Measurements from ENCODE around the gene PANK4. TPM values are rescaled to one million over a fixed set of nuclear protein-coding genes. Genes with fewer than 3 reads are reported as not detected.
"Not testable (repeated sequence)": the region's sequence is repeated elsewhere in the genome, so short reads cannot be mapped to it uniquely, and the experiment has no call there.

The PANK4 gene
- polyA plus RNA-seq (2012; ENCODE audit: insufficient read depth, insufficient read length): 33.1 TPM

DNA sequence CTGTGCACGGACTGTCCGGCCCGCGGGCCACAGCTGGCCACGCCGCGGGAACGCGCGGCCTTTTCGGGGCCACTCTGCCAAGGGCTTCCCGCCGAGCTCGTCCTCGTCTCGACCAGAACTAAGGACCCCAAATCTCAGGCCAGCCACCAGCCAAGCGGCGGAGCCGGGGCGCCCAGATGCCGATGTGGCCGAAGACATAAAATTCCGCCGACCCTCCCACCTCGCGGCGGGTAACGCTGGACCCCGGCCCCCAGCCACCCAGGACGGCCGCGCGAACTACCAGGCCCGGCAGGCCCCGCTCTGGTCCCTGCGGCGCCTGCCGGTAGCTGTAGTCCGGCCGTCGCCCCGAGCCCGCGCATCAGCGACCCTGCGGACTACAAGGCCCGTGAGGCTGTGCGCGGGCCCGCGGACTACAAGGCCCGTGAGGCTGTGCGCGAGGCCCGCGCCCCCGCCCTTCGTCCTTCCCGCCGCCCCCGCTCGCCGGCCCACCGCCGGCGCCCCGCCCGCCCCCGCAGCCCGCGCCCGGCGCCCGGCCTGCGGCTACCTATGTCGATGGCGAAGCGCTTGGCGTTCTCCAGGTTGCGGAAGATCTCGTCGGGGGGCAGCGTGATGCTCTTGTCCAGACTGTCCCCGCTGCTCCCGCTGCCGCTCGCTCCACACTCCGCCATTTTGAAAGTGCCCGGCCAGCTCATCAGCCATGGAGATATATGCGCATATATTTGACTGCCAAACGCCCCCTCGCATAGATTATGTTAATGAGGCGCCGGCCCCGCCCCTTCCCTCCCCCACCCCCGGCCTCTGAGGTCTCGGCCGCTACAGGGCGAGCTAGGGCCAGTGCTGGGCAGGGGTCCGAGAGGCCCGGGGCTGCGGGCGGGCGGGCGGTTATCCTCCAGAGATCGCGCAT lies at the start of gene PANK4:
Gene PANK4, minus strand, starts transcription at position 677 of the 904 bp plus-strand sequence. Its CDS starts 9 bp downstream, at position 668.
- peak; percentile 83 for DNase-seq (ENCODE audit: low read depth, low spot score)
- H3K4me3 ChIP-seq (ENCODE audit: low read length): peak within 1 kb of the TSS; percentile 81

DNA sequence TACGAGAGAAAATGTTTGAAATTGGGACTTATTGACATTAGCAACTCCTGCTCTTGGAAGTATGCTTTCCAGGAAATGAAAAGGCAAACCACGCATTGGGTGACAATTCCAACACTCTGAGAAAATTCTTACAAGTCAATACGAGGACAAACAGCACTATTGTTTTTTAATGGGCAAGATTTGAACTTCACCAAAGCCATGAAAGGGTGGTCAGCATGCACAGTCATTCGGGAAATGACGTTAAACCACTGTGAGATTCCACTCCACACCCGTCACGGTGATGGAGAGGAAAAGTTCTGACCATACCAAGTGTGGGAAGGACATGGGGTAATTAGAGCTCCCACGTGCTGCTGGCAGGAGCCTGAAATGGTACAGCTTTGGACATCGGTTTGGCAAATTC lies 48.0 kb upstream of the PANK4 start:
- H3K4me3 ChIP-seq (ENCODE audit: low read length): no peak overlapping the region
- no peak for DNase-seq (ENCODE audit: low read depth, low spot score)

DNA sequence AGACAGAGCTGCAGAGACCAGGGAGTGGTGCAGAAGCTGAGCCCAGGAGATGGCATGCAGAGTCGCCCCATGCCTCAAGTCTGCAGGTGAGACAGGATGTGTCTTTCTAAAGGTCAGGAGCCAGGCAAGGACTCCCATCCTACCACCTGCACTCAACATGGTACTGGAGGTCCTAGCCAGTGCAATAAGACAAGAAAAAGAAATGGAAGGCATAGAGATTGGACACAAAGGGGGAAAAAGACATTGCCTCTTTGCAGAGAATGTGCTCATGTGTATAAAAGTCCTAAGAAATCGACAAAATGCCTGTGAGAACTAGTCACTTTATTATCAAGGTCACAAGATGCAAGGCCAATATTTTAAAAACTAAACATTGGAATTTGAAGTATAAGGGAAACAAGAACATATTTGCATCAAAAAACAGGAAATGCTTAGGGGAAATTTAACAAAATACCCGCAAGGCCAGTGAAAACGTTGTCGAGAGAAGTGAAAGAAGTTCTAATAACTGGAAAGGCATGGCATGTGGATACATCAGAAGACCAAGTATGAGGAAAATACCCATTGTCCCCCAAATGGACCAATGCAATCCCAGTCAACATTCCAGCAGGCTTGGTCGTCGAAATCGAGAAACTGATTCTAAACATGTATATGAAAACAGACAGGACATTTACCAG lies 47.0 kb upstream of the PANK4 start:
- no peak for DNase-seq (ENCODE audit: low read depth, low spot score)
- H3K4me3 ChIP-seq (ENCODE audit: low read length): no peak overlapping the region

DNA sequence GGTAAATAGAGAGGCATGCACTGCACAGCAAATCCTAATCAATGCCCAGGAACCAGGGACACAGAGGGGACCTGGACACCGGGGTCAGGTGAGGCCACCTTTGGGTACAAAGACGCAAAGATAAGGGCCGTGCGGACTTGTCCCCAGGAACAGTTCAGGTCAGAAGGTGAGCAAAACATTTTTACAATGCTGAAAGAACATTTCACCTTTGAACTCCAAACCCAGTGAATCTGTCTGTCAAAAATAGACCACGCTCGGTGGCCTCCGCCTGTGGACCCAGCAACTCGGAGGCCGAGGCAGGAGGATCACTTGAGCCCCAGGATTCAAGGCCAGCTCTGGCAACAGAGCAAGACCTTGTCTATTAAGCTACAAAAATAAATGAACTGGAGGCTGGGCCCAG lies 45.0 kb upstream of the PANK4 start:
- no peak overlapping the region for H3K4me3 ChIP-seq (ENCODE audit: low read length)
- DNase-seq (ENCODE audit: low read depth, low spot score): no peak

DNA sequence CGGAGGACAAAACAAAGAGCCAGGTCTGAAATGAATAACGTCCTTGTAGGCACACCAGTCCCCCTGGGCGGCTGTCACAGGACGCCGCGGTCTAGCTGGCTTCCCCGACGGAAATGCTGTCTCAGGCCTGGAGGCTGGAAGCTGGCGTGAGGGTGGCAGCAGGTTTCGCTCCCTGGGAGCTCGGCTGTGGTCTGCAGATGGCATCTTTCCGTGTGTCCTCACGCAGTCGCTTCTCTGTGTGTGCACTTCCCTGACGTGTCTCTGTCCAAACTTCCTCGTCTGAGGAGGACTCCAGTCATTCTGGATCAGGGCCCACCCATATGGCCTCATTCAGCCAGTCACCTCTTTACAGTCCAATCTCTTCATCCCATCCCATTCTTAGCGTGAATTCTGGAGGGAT lies 43.9 kb upstream of the PANK4 start:
- no peak overlapping the region for H3K4me3 ChIP-seq (ENCODE audit: low read length)
- DNase-seq (ENCODE audit: low read depth, low spot score): no peak

DNA sequence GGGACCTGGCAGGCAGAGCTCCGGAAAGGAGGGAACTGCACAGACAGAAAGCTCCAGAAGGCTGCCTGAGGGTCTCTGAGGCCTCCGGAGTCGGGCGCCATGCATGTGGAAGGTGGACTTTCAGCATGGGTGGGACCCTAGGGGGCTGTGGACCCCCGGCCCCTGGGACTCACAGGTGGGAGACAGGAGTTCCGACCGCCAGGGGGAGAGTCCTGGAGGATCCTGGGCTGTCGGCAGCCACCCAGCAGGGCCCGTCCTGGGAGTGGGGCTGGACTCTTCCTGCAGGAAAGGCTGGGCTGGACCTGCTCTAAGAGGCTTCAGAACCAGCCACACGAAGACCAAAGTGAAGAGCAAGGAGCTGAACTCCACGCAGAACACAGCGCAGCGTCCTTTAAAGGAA lies 43.3 kb upstream of the PANK4 start:
- not testable (repeated sequence) for H3K4me3 ChIP-seq (ENCODE audit: low read length); DNase-seq (ENCODE audit: low read depth, low spot score)

DNA sequence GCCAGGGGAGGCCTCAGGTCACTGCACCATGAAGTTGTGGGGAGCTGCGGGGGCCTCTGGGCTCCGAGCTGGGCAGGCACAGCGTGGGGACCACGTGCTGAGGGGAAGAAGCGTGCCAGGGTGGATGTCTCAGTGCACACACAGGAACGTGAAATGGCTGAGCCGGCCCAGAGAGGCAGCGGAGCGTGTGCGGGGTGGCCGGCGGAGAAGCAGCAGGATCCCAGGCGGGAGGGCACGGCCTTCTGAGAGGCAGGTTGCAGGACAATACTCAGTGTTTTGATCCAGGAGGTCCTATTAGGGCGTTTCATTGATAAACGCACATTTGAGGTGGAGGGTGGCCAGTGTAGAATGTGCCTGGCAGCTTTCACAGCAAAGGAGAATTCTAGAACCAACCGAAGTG lies 42.7 kb upstream of the PANK4 start:
- no peak overlapping the region for H3K4me3 ChIP-seq (ENCODE audit: low read length)
- no peak for DNase-seq (ENCODE audit: low read depth, low spot score)

DNA sequence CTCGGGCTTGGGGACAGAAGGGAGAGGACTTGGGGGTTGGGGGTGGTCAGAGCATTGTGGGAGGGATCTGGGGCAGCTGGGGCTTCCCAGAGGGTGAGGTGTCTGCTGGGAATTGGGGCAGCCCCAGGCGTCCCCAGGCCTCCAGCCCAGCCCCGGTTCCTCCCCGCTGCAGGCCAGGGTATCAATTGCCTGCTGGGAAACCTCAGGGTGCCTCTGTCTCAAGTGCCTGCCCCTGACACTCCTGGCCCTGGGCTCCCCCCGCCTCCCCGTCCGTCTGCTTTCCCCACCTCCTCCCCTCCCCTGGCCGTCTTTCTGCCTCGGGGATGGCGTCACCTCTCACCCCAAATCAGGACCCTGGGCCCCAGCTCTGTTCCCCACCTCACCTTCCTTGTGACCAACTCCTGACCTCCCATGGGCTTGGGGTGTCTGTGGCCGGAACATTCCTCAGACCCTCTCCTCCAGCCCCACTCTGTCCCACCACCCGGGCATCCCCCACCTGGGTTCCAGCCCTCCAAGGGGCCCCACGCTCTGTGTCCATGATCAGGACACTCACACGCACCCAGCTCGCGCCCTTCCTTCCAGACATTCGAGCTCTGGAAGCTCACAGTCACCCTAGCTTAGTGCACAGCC lies 41.9 kb upstream of the PANK4 start:
- H3K4me3 ChIP-seq (ENCODE audit: low read length); DNase-seq (ENCODE audit: low read depth, low spot score): not testable (repeated sequence)

DNA sequence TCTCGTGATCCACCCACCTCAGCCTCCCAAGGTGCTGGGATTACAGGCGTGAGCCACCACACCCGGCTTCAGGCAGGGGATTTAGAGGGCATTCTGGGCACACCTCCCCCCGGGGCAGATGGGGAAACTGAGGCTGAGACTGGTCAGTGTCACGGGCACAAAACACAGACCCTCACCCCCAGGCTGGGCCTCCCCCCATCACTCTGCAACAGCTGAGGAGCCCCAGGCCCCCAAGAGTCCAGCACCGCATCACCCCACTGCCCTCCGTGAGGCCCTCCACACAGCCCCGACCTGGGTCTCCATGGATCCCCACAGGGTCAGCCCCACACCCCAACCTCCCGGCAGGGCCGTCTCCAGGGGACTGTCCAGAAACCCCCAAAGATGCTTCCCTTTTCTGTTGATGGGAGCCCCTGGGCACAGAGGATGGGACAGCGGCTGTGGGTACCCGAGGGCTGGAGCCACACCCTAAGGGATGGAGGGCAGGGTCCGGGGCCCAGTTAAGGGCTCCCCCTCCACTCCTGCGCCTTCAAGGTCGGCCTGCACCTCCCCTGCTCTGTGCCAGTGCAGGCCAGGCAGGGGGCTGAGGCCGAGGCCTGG lies 40.8 kb upstream of the PANK4 start:
- no peak overlapping the region for H3K4me3 ChIP-seq (ENCODE audit: low read length)
- DNase-seq (ENCODE audit: low read depth, low spot score): no peak

DNA sequence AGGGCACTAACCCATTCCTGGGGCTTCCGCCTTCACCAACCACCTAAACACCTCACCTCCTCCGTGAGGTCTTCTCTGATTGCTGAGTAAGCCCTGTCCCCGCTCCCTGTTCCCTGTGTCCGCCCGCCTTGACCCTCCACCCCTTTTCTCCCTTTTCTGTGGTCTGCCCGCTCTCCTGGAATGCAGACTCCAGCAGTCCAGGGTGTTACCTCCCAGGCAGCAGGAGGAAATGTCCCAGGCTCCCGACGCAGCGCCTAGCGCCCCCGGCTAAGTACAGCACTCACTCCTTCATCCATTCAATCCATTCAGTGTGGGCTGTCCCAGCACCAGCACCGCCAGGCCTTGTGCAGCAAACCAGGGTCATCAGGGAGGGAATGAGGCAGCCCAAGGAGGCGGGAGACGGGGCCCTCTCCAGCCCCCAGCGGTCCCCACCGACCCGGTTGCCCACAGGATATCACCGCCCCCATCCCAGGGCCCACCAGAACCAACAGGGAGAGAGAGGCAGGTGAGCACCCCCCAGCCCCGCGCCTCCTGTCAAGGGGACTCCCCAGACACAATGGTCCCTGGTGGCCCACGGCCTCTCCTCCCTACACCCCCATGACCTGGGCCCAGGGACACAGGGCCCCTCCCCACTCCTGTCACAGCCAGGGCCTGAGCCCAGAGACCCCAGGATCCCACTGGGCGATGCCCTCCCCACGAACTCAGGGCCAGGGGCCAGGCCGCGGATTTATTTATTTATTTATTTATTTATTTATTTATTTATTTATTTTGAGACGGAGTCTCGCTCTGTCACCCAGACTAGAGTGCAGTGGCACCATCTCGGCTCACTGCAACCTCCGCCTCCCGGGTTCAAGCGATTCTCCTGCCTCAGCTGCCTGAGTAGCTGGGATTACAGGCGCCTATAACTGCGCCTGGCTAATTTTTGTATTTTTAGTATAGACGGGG lies 40.0 kb upstream of the PANK4 start:
- no peak overlapping the region for H3K4me3 ChIP-seq (ENCODE audit: low read length)
- DNase-seq (ENCODE audit: low read depth, low spot score): no peak

DNA sequence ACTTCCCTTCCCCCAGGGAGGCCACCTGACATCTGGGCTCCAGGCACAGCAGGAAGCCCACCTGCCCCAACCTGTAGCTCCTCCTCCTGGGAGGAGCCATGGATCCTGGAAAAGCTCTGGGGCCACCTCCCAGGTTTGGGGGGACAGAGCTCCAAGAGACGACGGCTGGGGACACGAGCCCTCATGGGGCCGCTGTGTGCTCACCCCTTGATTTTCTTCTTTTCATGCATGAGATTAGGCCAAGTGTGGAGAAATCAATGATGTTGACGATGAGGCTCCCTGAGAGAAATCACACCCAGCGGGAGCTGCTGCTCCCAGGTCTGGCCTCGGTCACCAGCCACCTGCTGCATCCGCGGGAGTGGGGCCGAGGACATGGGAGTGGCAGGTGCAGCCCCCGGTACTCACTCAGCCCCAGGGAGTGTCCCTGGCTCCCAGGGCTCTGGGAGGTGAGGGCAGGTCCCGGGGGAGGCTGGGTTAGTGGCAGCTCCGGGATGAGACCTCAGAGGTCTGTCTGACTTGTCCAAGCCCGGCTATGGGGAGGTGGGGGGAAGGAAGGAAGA lies 38.5 kb upstream of the PANK4 start:
- H3K4me3 ChIP-seq (ENCODE audit: low read length): no peak overlapping the region
- no peak for DNase-seq (ENCODE audit: low read depth, low spot score)

DNA sequence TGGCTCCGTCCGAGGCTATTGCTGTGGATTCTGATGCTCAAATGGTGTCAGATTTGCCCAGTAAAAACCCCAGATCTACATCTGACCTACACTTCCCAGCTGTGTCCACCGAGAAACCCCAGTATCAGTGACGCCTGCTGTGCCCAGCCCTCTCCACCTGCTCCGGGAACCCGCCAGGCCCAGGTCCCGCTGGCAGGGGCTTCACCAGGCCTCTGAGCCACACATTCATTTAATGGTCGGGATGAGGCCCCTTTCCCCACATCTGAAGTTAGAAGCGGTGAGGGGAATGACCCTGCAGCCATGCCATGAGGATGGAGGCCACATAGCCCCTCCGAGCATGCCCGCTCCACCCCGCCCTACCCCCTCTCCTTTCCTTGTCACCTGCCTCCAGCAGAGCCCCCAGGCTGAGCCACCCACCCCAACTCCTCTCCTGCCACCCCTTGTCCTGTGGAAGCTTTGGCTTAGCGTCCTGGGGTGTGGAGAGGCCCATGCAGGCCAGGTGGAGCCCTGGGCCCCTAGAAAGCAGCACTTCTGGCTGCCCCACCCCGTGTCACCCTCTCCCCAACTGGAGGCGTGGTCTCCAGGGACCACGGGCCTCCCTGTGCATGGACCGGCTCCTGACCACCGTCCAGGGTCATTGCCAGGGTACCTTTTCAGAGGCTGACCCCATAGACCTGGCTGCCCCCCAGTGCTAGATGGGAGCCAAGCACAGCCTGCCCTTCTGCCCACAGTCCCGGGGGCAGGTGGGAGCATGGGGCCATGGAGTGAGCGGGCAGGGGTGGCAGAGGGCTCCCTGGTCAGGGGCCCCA lies 37.8 kb upstream of the PANK4 start:
- no peak for DNase-seq (ENCODE audit: low read depth, low spot score)
- no peak overlapping the region for H3K4me3 ChIP-seq (ENCODE audit: low read length)

DNA sequence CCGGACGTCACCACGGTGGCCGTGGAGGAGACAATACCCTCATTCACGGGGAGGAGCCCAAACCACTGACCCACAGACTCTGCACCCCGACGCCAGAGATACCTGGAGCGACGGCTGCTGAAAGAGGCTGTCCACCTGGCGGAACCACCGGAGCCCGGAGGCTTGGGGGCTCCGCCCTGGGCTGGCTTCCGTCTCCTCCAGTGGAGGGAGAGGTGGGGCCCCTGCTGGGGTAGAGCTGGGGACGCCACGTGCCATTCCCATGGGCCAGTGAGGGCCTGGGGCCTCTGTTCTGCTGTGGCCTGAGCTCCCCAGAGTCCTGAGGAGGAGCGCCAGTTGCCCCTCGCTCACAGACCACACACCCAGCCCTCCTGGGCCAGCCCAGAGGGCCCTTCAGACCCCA lies 36.8 kb upstream of the PANK4 start:
- H3K4me3 ChIP-seq (ENCODE audit: low read length): no peak overlapping the region
- no peak for DNase-seq (ENCODE audit: low read depth, low spot score)

DNA sequence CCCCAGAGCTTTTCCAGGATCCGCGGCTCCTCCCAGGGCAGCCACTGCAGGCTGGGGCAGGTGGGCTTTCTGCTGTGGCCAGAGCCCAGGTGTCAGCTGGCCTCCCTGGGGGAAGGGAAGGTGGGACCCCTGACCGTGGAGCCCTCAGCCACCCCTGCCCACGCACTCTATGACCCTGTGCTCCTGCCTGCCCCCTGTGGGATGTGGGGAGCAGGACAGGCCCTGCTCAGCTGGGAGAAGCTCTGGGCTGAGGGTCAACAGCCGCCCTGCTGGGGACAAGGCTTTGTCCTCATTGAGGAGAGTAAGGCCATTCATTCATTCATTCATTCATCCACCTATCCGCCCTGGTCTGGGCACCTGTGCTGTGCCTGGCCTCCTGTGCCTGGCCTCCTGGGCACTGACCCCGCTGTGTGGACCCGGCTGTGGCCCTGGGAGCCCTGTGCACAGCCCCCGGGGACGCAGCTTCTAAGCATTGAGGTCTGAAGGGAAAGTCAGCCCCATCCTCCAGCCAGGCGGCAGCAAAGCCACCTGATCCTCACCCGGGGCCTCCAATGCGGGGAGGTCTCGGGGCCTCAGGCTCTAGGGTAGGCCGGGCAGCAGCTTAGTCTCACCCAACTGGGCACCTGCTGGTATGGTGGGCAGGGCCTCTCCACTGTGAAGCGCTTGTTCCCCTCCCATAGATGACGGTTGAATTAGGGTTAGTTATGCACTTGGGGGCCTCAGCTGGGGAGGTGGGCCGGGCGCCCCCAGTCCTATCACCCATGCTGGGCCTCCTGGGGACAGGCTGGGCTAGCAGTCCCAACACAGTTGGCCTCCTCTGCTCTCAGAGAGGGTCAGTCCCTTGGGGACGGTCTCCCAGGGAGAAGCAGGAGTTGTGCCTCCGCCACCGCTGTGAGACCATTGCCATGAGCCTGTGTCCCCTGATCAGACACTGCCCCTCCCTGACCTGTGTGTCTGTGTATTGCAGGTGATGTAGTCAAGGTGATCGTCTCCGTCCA lies 35.8 kb upstream of the PANK4 start:
- no peak for DNase-seq (ENCODE audit: low read depth, low spot score)
- no peak overlapping the region for H3K4me3 ChIP-seq (ENCODE audit: low read length)

DNA sequence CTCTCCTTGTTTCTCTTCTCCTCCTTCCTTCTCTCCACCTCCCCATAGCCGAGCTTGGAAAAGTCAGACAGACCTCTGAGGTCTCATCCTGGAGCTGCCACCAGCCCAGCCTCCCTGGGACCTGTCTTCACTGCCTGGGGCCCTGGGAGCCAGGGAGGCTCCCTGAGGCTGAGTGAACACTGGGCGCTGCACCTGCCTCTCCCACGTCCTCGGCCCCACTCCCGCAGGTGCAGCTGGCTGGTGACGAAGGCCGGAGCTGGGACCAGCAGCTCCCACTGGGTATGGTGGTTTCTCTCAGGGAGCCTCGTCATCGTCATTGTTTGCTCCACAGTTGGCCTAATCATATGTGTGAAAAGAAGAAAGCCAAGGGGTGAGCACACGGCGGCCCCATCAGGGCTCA lies 35.0 kb upstream of the PANK4 start:
- H3K4me3 ChIP-seq (ENCODE audit: low read length): no peak overlapping the region
- no peak for DNase-seq (ENCODE audit: low read depth, low spot score)

DNA sequence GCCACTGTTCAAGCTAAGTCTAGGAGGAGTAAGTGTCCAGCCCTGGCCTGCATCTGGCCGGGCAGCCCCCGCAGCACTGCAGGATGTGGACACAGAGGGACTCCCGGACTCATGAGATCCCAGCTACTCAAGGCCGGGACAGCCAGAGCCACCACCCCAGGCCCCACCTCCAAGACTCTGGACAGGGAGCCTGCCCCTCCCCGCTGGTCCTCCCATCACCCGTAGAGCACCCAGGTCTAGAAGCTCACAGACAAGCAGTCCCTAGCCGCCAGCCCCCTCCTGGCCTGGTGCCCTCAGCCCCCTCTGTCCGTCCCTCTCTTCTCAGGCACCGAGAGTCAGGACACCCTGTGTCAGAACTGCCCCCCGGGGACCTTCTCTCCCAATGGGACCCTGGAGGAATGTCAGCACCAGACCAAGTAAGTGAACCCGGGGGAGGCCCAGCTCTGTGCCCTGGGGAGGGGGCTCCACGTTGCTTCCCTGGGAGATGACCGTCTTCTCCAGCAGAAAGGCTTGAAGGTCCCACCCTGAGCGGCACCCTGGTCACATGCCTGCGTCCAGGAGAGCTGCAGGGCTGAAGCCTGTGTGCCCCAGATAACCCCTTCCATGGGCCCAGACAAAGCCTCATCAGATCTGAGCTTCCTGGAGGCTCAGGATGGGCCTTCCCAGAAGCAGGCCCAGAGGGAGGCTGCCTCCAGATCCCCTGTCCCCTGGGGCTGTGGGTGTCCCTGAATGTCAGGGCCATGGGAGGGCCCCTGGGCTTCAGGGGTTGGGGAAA lies 34.1 kb upstream of the PANK4 start:
- DNase-seq (ENCODE audit: low read depth, low spot score): no peak

More for the DNA sequence above, 34.1 kb upstream of the PANK4 start:
- no peak overlapping the region for H3K4me3 ChIP-seq (ENCODE audit: low read length)

All from Jurkat, Clone E6-1 (cell line).